NCI-H345 treated with DMSO at 0.1 percent for 48 hours (cell line): ENCODE measurements around the gene NOL4L.
"Not testable (repeated sequence)": the region's sequence is repeated elsewhere in the genome, so short reads cannot be mapped to it uniquely, and the experiment has no call there.

Experiments
- DNase-seq: peaks from one replicate; lab custom pipeline; 2025; ENCODE audit not compliant: unreplicated experiment; lab: John Stamatoyannopoulos, UW

Gene NOL4L

GRCh38 chr20:32596681-32597252 lies 11.6 kb upstream of the NOL4L start:
- DNase-seq, result no peak

- no peak for DNase-seq
Measured at GRCh38 chr20:32595143-32595542, 10.0 kb upstream of the NOL4L start.

- DNase-seq, result not testable (repeated sequence)
Measured at GRCh38 chr20:32594669-32595068, 9.5 kb upstream of the NOL4L start.

GRCh38 chr20:32594204-32594603 lies 9.1 kb upstream of the NOL4L start:
- DNase-seq, result no peak

GRCh38 chr20:32592616-32593015 lies 7.5 kb upstream of the NOL4L start:
- DNase-seq, result not testable (repeated sequence)

- DNase-seq, result no peak
Measured at GRCh38 chr20:32592022-32592421, 6.9 kb upstream of the NOL4L start.

- DNase-seq, result no peak
Measured at GRCh38 chr20:32589769-32590168, 4.6 kb upstream of the NOL4L start.

GRCh38 chr20:32589256-32589655 lies 4.1 kb upstream of the NOL4L start:
- DNase-seq, result no peak

- DNase-seq, result no peak
Measured at GRCh38 chr20:32588040-32588439, 2.9 kb upstream of the NOL4L start.

- no peak for DNase-seq
Measured at GRCh38 chr20:32586291-32586690, 1.2 kb upstream of the NOL4L start.

GRCh38 chr20:32585586-32586127 lies 524 bp upstream of the NOL4L start:
- DNase-seq, result no peak

GRCh38 chr20:32583581-32584070 lies 1.5 kb downstream of the NOL4L start:
- no peak for DNase-seq

- no peak for DNase-seq
Measured at GRCh38 chr20:32582659-32583580, 2.2 kb downstream of the NOL4L start.

GRCh38 chr20:32581839-32582658 lies 3.1 kb downstream of the NOL4L start:
- DNase-seq, result no peak

GRCh38 chr20:32580970-32581838 lies 3.9 kb downstream of the NOL4L start:
- no peak for DNase-seq

GRCh38 chr20:32580219-32580969 lies 4.7 kb downstream of the NOL4L start:
- DNase-seq, result no peak

- no peak for DNase-seq
Measured at GRCh38 chr20:32578840-32579390, 6.2 kb downstream of the NOL4L start.

GRCh38 chr20:32578062-32578461 lies 7.1 kb downstream of the NOL4L start:
- not testable (repeated sequence) for DNase-seq

GRCh38 chr20:32577657-32578056 lies 7.5 kb downstream of the NOL4L start:
- no peak for DNase-seq
